Fibroblast of the aortic adventitia (primary cell): Measurements from ENCODE around the gene FRA10AC1. TPM values are rescaled to one million over a fixed set of nuclear protein-coding genes. Genes with fewer than 3 reads are reported as not detected.

ENCODE experiments used
- DNase-seq: peaks from one replicate; pipeline ENCODE4 v3.0.0-alpha.2; 2010; ENCODE audit warnings: low read depth
- H3K4me3 ChIP-seq: 2 replicates; pipeline ENCODE4 v1.5.1; 2011; ENCODE audit warnings: low read depth, mild to moderate bottlenecking, control low read depth, low read length, moderate library complexity
- CTCF ChIP-seq: IDR thresholded peaks from 2 replicates; pipeline ENCODE4 v1.5.1; 2011; ENCODE audit warnings: mild to moderate bottlenecking, low read length, control low read depth, inconsistent platforms; ENCODE audit not compliant: insufficient read depth
- total RNA-seq: library from RNA; depleted of rRNA; stranded (reverse); fragments of >200 nt; gene quantifications from 2 replicates; pipeline ENCODE4 v1.2.3, GENCODE V29; 2012; ENCODE audit warnings: low replicate concordance

FRA10AC1 gene
- total RNA-seq, 1 donor = 11.3 TPM

- TF ChIP-seq CTCF = no peak
- DNase-seq = no peak
- H3K4me3 ChIP-seq = no peak overlapping the region
Measured at GRCh38 chr10:93742633-93743349, 40.4 kb upstream of the FRA10AC1 start.

- H3K4me3 ChIP-seq = no peak overlapping the region
- no peak for DNase-seq
- TF ChIP-seq CTCF = no peak
Measured at GRCh38 chr10:93741367-93741766, 39.0 kb upstream of the FRA10AC1 start.

- H3K4me3 ChIP-seq = no peak overlapping the region
- no peak for TF ChIP-seq CTCF
- no peak for DNase-seq
Measured at GRCh38 chr10:93726024-93726423, 23.6 kb upstream of the FRA10AC1 start.

GRCh38 chr10:93723153-93723552 is 20.8 kb upstream of the FRA10AC1 start:
- no peak for DNase-seq
- TF ChIP-seq CTCF = no peak
- H3K4me3 ChIP-seq = no peak overlapping the region

GRCh38 chr10:93722550-93722949 is 20.2 kb upstream of the FRA10AC1 start:
- no peak for DNase-seq
- no peak overlapping the region for H3K4me3 ChIP-seq
- no peak for TF ChIP-seq CTCF

GRCh38 chr10:93719901-93720300 is 17.5 kb upstream of the FRA10AC1 start:
- no peak overlapping the region for H3K4me3 ChIP-seq
- no peak for TF ChIP-seq CTCF
- no peak for DNase-seq
